ENCODE results near the gene CLN6. TPM values are rescaled to one million over a fixed set of nuclear protein-coding genes. Genes with fewer than 3 reads are reported as not detected.

The CLN6 gene
- total RNA-seq, 1 experiment from 2014 or later, result 68.7 TPM

DNA sequence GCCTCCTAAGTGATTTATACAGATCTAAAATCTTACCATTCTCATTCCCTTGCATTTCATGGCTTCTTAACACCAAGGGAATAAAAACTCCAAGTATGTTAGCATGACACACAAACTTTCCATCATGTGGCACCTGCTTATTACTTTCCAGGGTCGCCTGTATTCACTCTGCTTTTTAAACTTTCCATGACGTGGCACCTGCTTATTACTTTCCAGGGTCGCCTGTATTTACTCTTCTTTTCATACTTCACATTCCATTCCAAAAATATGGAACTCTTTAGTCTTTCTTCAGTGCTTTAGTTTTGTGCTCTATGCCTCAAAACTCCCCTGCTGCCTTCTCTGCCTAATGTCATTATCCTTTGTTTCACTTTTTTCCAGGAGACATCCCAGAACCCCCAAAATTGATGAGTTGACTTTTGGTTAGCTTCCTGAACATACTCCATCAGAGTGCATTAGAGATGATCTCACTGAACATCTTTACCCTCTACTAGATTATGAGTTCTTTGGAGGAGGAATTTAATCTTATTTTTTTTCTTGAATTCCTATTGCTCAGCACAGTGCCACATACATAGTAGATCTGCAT lies 71.4 kb downstream of the CLN6 start:
- H3K27me3 ChIP-seq (ENCODE audit: control insufficient read depth, insufficient read depth, low read length), result no peaks in the 10 kb centered on the region
- TF ChIP-seq, protein P1, sequence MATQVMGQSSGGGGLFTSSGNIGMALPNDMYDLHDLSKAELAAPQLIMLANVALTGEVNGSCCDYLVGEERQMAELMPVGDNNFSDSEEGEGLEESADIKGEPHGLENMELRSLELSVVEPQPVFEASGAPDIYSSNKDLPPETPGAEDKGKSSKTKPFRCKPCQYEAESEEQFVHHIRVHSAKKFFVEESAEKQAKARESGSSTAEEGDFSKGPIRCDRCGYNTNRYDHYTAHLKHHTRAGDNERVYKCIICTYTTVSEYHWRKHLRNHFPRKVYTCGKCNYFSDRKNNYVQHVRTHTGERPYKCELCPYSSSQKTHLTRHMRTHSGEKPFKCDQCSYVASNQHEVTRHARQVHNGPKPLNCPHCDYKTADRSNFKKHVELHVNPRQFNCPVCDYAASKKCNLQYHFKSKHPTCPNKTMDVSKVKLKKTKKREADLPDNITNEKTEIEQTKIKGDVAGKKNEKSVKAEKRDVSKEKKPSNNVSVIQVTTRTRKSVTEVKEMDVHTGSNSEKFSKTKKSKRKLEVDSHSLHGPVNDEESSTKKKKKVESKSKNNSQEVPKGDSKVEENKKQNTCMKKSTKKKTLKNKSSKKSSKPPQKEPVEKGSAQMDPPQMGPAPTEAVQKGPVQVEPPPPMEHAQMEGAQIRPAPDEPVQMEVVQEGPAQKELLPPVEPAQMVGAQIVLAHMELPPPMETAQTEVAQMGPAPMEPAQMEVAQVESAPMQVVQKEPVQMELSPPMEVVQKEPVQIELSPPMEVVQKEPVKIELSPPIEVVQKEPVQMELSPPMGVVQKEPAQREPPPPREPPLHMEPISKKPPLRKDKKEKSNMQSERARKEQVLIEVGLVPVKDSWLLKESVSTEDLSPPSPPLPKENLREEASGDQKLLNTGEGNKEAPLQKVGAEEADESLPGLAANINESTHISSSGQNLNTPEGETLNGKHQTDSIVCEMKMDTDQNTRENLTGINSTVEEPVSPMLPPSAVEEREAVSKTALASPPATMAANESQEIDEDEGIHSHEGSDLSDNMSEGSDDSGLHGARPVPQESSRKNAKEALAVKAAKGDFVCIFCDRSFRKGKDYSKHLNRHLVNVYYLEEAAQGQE (IDR thresholded peaks at IDR 0.05; ENCODE audit: insufficient read depth in 1 of 2, low read depth in 2 of 2, low read length in 1 of 2), result no peak
- TF ChIP-seq, protein P2, sequence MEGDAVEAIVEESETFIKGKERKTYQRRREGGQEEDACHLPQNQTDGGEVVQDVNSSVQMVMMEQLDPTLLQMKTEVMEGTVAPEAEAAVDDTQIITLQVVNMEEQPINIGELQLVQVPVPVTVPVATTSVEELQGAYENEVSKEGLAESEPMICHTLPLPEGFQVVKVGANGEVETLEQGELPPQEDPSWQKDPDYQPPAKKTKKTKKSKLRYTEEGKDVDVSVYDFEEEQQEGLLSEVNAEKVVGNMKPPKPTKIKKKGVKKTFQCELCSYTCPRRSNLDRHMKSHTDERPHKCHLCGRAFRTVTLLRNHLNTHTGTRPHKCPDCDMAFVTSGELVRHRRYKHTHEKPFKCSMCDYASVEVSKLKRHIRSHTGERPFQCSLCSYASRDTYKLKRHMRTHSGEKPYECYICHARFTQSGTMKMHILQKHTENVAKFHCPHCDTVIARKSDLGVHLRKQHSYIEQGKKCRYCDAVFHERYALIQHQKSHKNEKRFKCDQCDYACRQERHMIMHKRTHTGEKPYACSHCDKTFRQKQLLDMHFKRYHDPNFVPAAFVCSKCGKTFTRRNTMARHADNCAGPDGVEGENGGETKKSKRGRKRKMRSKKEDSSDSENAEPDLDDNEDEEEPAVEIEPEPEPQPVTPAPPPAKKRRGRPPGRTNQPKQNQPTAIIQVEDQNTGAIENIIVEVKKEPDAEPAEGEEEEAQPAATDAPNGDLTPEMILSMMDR (IDR thresholded peaks at IDR 0.05), result no peak
- TF ChIP-seq POLR2AphosphoS5 (IDR thresholded peaks at IDR 0.05; ENCODE audit: low read depth, low read length), result no peak
- no peak for TF ChIP-seq SIN3A (IDR thresholded peaks at IDR 0.05; ENCODE audit: borderline replicate concordance, insufficient read depth, low read depth, low read length)
- no peak for TF ChIP-seq TCF7L2 (IDR thresholded peaks at IDR 0.05; ENCODE audit: low read depth, low read length)
- in situ Hi-C loops (cut with HindIII; ENCODE audit: low pct_unique_long_range_greater_than_20kb, low sequenced_read_pairs), result no loop called here
- no peak overlapping the region for H3K4me3 ChIP-seq (ENCODE audit: low read depth in 2 of 2, low read length in 2 of 2)
- no peaks in the 10 kb centered on the region for H3K9me3 ChIP-seq (ENCODE audit: control insufficient read depth, insufficient read depth, low read depth, low read length)
- no peak overlapping the region for H3K27ac ChIP-seq (ENCODE audit: low read length)
- DNase-seq (ENCODE audit: low read depth, low spot score) (no peak), ATAC-seq (no peak)
- ChIA-PET CTCF (no interaction called here), POLR2A (no interaction called here)
- H3K4me1 ChIP-seq (ENCODE audit: control insufficient read depth, insufficient read depth, low read length), result peaks cover 7% of the 10 kb centered on the region
- intact Hi-C loops (cut with micrococcal nuclease; ENCODE audit: unreplicated experiment), result loop anchor here (10.0 kb wide), 1 partner anchor 103 kb away; the partner anchor contains the start of gene PIAS1
- H3K36me3 ChIP-seq (ENCODE audit: control insufficient read depth, insufficient read depth, low read length), result peaks cover 11% of the 10 kb centered on the region
- no TSS peak for BruUV-seq (replicated peaks)

DNA sequence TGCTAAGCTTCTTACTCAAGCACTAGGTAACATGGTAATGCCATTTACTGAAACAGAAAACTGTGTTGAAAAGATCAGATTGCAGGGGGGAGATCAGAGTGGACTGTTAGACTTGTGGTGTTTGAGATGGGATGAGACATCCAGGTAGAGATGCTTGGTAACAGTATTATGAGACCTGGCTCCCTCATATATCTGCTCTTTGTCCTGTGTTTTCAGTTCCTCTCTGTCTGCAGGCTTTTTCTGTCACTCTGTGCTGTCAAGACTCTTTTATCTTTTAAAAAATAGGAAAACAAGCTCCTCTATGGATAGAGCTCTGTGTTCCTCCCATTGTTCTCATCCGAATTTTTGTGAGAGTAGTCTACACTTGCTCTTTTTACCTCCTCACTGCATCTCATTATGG lies 72.5 kb downstream of the CLN6 start:
- ChIA-PET CTCF (no interaction called here), POLR2A (no interaction called here)
- DNase-seq (ENCODE audit: low read depth, low spot score), result no peak
- intact Hi-C loops (cut with micrococcal nuclease; ENCODE audit: unreplicated experiment) (loop anchor here (10.0 kb wide), 1 partner anchor 102 kb away; the partner anchor contains the start of gene PIAS1), in situ Hi-C loops (cut with HindIII; ENCODE audit: low pct_unique_long_range_greater_than_20kb, low sequenced_read_pairs) (no loop called here)
- ATAC-seq, result no peak
- TF ChIP-seq SIN3A (IDR thresholded peaks at IDR 0.05; ENCODE audit: borderline replicate concordance, insufficient read depth, low read depth, low read length) (no peak), TCF7L2 (IDR thresholded peaks at IDR 0.05; ENCODE audit: low read depth, low read length) (no peak)
- TF ChIP-seq, protein P1 (IDR thresholded peaks at IDR 0.05; ENCODE audit: insufficient read depth in 1 of 2, low read depth in 2 of 2, low read length in 1 of 2), result no peak
- no peaks in the 10 kb centered on the region for H3K27me3 ChIP-seq (ENCODE audit: control insufficient read depth, insufficient read depth, low read length)
- peaks cover 11% of the 10 kb centered on the region for H3K36me3 ChIP-seq (ENCODE audit: control insufficient read depth, insufficient read depth, low read length)
- no peaks in the 10 kb centered on the region for H3K9me3 ChIP-seq (ENCODE audit: control insufficient read depth, insufficient read depth, low read depth, low read length)
- no peak overlapping the region for H3K27ac ChIP-seq (ENCODE audit: low read length)
- no peak overlapping the region for H3K4me3 ChIP-seq (ENCODE audit: low read depth in 2 of 2, low read length in 2 of 2)
- BruUV-seq (replicated peaks), result no TSS peak
- H3K4me1 ChIP-seq (ENCODE audit: control insufficient read depth, insufficient read depth, low read length), result peaks cover 7% of the 10 kb centered on the region

Other genes starting within 250 kb of the CLN6 start
- gene PIAS1, start 175.4 kb downstream of the CLN6 start, total RNA-seq (2021; ENCODE audit: unreplicated experiment), result 44.5 TPM
- gene CALML4, start 24.4 kb downstream of the CLN6 start, total RNA-seq (2021; ENCODE audit: unreplicated experiment), result 5.4 TPM
- gene FEM1B, start 48.0 kb upstream of the CLN6 start, total RNA-seq (2021; ENCODE audit: unreplicated experiment), result 34.8 TPM
- 0.28 TPM for gene ITGA11, start 202.4 kb upstream of the CLN6 start, total RNA-seq (2021; ENCODE audit: unreplicated experiment)